Endothelial cell of umbilical vein (primary cell): ENCODE data around the gene KY. TPM values are rescaled to one million over a fixed set of nuclear protein-coding genes. Genes with fewer than 3 reads are reported as not detected.

ENCODE experiments used
- BruUV-seq: library from RNA; stranded (reverse); fragments of 400-500 nt; replicated peaks from 2 replicates; lab custom pipeline; 2021; lab: Mats Ljungman, UMichigan
- CTCF ChIA-PET: fragments of 300-600, 350-600 bp; sonication (Branson Sonifier 250); formaldehyde crosslinking; loops from one replicate; lab custom pipeline; 2021; ENCODE audit warnings: antibody characterized with exemption, inconsistent platforms; lab: Charles Lee
- POLR2A ChIA-PET: fragments of 300-600, 350-600 bp; sonication (Branson Sonifier 250); formaldehyde crosslinking; loops from one replicate; lab custom pipeline; 2021; ENCODE audit warnings: antibody characterized with exemption, inconsistent platforms; lab: Charles Lee
- DNase-seq: peaks from one replicate; pipeline ENCODE4 v3.0.0-alpha.2; 2011; ENCODE audit warnings: low read depth, low spot score
- FAIRE-seq: peaks from 2 replicates; lab custom pipeline; 2011; peaks lifted over from hg19 to GRCh38; lab: Jason Lieb, UNC
- H2AFZ ChIP-seq: 2 replicates; pipeline ENCODE4 v1.6.0; 2012; ENCODE audit warnings: low read depth, low read length, control low read depth, inconsistent platforms
- H3K27ac ChIP-seq: 2 replicates; pipeline ENCODE4 v1.5.1; 2011; ENCODE audit warnings: low read depth, mild to moderate bottlenecking, control low read depth, low read length, moderate library complexity; ENCODE audit not compliant: insufficient read depth
- H3K27me3 ChIP-seq, 2 experiments: 2 replicates each; pipeline versions ENCODE4 v1.6.0 to v1.6.1; 2011; ENCODE audit warnings: low read length in 2 of 2, mixed read lengths in 1 of 2; ENCODE audit not compliant: control insufficient read depth in 2 of 2, insufficient read depth in 2 of 2
- H3K36me3 ChIP-seq, 2 experiments: 2 replicates in 1 of 2; 3 replicates in 1 of 2; pipeline ENCODE4 v1.5.1; 2011; ENCODE audit warnings: low read length in 2 of 2, mild to moderate bottlenecking in 1 of 2, moderate library complexity in 1 of 2; ENCODE audit not compliant: control insufficient read depth in 2 of 2, insufficient read depth in 2 of 2; ENCODE audit errors: extremely low read depth in 1 of 2
- H3K4me1 ChIP-seq: 3 replicates; pipeline ENCODE4 v1.5.1; 2011; ENCODE audit warnings: mild to moderate bottlenecking, low read length; ENCODE audit not compliant: control insufficient read depth, insufficient read depth; ENCODE audit errors: extremely low read depth
- H3K4me2 ChIP-seq: 2 replicates; pipeline ENCODE4 v1.6.1; 2011; ENCODE audit warnings: low read length, control low read depth, mixed read lengths; ENCODE audit not compliant: insufficient read depth
- H3K4me3 ChIP-seq, 3 experiments: fragments of 200-600 bp in 1 of 3; sonication (generic), shearing (Covaris generic) in 1 of 3; replicated peaks in 1 of 3; 2 replicates each; pipeline ENCODE4 v1.5.1; 2011 to 2016; ENCODE audit warnings: control low read depth in 3 of 3, low read length in 3 of 3, mild to moderate bottlenecking in 2 of 3, inconsistent platforms in 1 of 3, low read depth in 1 of 3, moderate library complexity in 1 of 3; ENCODE audit not compliant: insufficient read depth in 1 of 3
- H3K79me2 ChIP-seq: 2 replicates; pipeline ENCODE4 v1.6.0; 2012; ENCODE audit warnings: low read length, inconsistent platforms; ENCODE audit not compliant: control insufficient read depth, insufficient read depth
- H3K9ac ChIP-seq: replicated peaks from 2 replicates; pipeline ENCODE3; 2011; ENCODE audit warnings: low read length, control low read depth; ENCODE audit not compliant: insufficient read depth; ENCODE audit errors: extremely low read depth
- H3K9me1 ChIP-seq: replicated peaks from 3 replicates; pipeline ENCODE4 v1.6.0; 2011; ENCODE audit warnings: mild to moderate bottlenecking, low read length; ENCODE audit not compliant: control insufficient read depth, insufficient read depth; ENCODE audit errors: extremely low read depth
- H3K9me3 ChIP-seq: replicated peaks from 2 replicates; pipeline ENCODE4 v1.5.1; 2012; ENCODE audit warnings: low read length, inconsistent platforms; ENCODE audit not compliant: control insufficient read depth, insufficient read depth
- H4K20me1 ChIP-seq: replicated peaks from 2 replicates; pipeline ENCODE3; 2011; ENCODE audit warnings: mild to moderate bottlenecking, low read length; ENCODE audit not compliant: control insufficient read depth, insufficient read depth; ENCODE audit errors: extremely low read depth
- CTCF ChIP-seq, 2 donors: IDR thresholded peaks; 1 replicate in 1 of 2; 2 replicates in 1 of 2; pipeline ENCODE4 v1.5.1; 2011; ENCODE audit warnings: low read length in 2 of 2, mild to moderate bottlenecking in 2 of 2, moderate library complexity in 2 of 2, control low read depth in 1 of 2, inconsistent platforms in 1 of 2, low read depth in 1 of 2; ENCODE audit not compliant: insufficient read depth in 1 of 2; ENCODE audit errors: extremely low read depth in 1 of 2
- EZH2 ChIP-seq: IDR thresholded peaks from 2 replicates; pipeline ENCODE4 v1.6.1; 2012; ENCODE audit warnings: borderline replicate concordance, low read depth, mild to moderate bottlenecking, moderate library complexity, low read length, inconsistent platforms; ENCODE audit not compliant: severe bottlenecking
- FOS ChIP-seq: IDR thresholded peaks from 2 replicates; pipeline ENCODE4 v1.6.1; 2011; ENCODE audit warnings: mild to moderate bottlenecking, low read length, moderate library complexity, borderline replicate concordance; ENCODE audit not compliant: insufficient read depth
- GATA2 ChIP-seq: IDR thresholded peaks from 2 replicates; pipeline ENCODE4 v1.7.0; 2011; ENCODE audit warnings: low read depth, mild to moderate bottlenecking, moderate library complexity, mixed read lengths, low read length; ENCODE audit not compliant: insufficient read length, insufficient read depth
- JUN ChIP-seq: IDR thresholded peaks from 2 replicates; pipeline ENCODE4 v1.6.1; 2011; ENCODE audit warnings: borderline replicate concordance, low read depth; ENCODE audit not compliant: insufficient read length, insufficient read depth
- MAX ChIP-seq: IDR thresholded peaks from 2 replicates; pipeline ENCODE4 v1.6.1; 2011; ENCODE audit not compliant: insufficient read depth, insufficient read length
- MYC ChIP-seq: IDR thresholded peaks from one replicate; pipeline ENCODE4 v1.6.1; 2011; ENCODE audit warnings: mild to moderate bottlenecking, low read depth, low read length
- POLR2A ChIP-seq: IDR thresholded peaks from 2 replicates; pipeline ENCODE4 v1.6.1; 2012; ENCODE audit warnings: low read depth, mild to moderate bottlenecking, control low read depth, low read length
- POLR2AphosphoS5 ChIP-seq: IDR thresholded peaks from 2 replicates; pipeline ENCODE4 v1.6.1; 2012; ENCODE audit warnings: low read depth, mild to moderate bottlenecking, control low read depth, low read length, moderate library complexity; ENCODE audit not compliant: insufficient read depth
- dilution Hi-C: fragments of 300-500 bp; cut with MboI; formaldehyde crosslinking; loops from one replicate; pipeline ENCODE4 v1.15.0; 2019; ENCODE audit warnings: low sequenced_read_pairs; ENCODE audit not compliant: extremely low pct_ligation_motif_present
- intact Hi-C: fragments of 100-400 bp; cut with micrococcal nuclease; formaldehyde crosslinking; loops from one replicate; pipeline ENCODE4 v1.10.0; 2022
- polyA plus RNA-seq, 4 experiments: library from polyadenylated mRNA; depleted of rRNA in 3 of 4; stranded (reverse) in 3 of 4; unstranded in 1 of 4; fragments of >200 nt; gene quantifications; 2 replicates each; pipeline versions ENCODE4 v1.2.1 to v1.2.3, GENCODE V29; 2011 to 2012; ENCODE audit warnings: missing spikeins in 1 of 4
- total RNA-seq: library from RNA; stranded (reverse); gene quantifications from 2 replicates; pipeline ENCODE4 v1.2.3, GENCODE V29; 2021

The KY gene
- total and polyA plus RNA-seq, 2 donors (not counting 3 experiments of a cell fraction or from before 2014, with no cell fraction given): not detected

GRCh38 chr3:134622806-134623365 is 27.9 kb downstream of the KY start:
- no TSS peak for BruUV-seq
- ChIA-PET POLR2A (no interaction called here), CTCF (no interaction called here)

More at GRCh38 chr3:134622806-134623365, 27.9 kb downstream of the KY start:
- H3K36me3 ChIP-seq: no peaks in the 10 kb centered on the region
- H3K9me3 ChIP-seq: no peaks in the 10 kb centered on the region
- H3K9ac ChIP-seq: no peak overlapping the region
- H3K27ac ChIP-seq: no peak overlapping the region
- H3K4me2 ChIP-seq: no peak overlapping the region
- dilution Hi-C loops (no loop called here), intact Hi-C loops (no loop called here)
- FAIRE-seq (no peak), DNase-seq (no peak)
- H3K27me3 ChIP-seq: no peaks in the 10 kb centered on the region
- TF ChIP-seq EZH2: no peak
- no peak for TF ChIP-seq FOS
- no peak for TF ChIP-seq POLR2A
- no peak for TF ChIP-seq JUN
- TF ChIP-seq POLR2AphosphoS5: no peak
- no peak for TF ChIP-seq GATA2
- no peak for TF ChIP-seq CTCF (IDR thresholded peaks at IDR 0.05; ENCODE audit: extremely low read depth in 1 of 2, insufficient read depth in 1 of 2, low read depth in 1 of 2, low read length in 2 of 2)
- no peak for TF ChIP-seq MAX
- TF ChIP-seq MYC: no peak
- H3K79me2 ChIP-seq: no peaks in the 10 kb centered on the region
- H4K20me1 ChIP-seq: no peaks in the 10 kb centered on the region
- H3K4me3 ChIP-seq: no peak overlapping the region
- no peaks in the 10 kb centered on the region for H3K9me1 ChIP-seq
- H2AFZ ChIP-seq: no peak overlapping the region
- H3K4me1 ChIP-seq: no peaks in the 10 kb centered on the region
